B cell (primary cell): ENCODE results near the gene BAIAP2L1. TPM values are rescaled to one million over a fixed set of nuclear protein-coding genes. Genes with fewer than 3 reads are reported as not detected.

Experiments
- polyA plus RNA-seq: library from polyadenylated mRNA; depleted of rRNA; stranded (reverse); fragments of >200 nt; gene quantifications from 2 replicates; pipeline ENCODE4 v1.2.3, GENCODE V29; 2012
- total RNA-seq, 2 donors: library from RNA; stranded (reverse); fragments of 120-200 nt in 1 of 2; gene quantifications; 1 replicate in 1 of 2; 2 replicates in 1 of 2; pipeline versions ENCODE4 v1.2.3 to v1.2.4, GENCODE V29; 2013 to 2022

BAIAP2L1 gene
- total and polyA plus RNA-seq, 2 donors (not counting 1 experiment from before 2014, with no cell fraction given) = 1.5 to 3.7 TPM

Other genes with a start within 250 kb of the BAIAP2L1 start
- gene BHLHA15, start 189.7 kb downstream of the BAIAP2L1 start, total RNA-seq = 0.74 and 0.92 TPM in 2 replicates
- 0.66 and 2.2 TPM in 2 replicates for gene BHLHA15, start 189.7 kb downstream of the BAIAP2L1 start, polyA plus RNA-seq
- gene TECPR1, start 148.9 kb downstream of the BAIAP2L1 start, total RNA-seq = 52.2 and 66.4 TPM in 2 replicates
- gene TECPR1, start 148.9 kb downstream of the BAIAP2L1 start, polyA plus RNA-seq = 20.9 and 23.7 TPM in 2 replicates
- gene BRI3, start 119.4 kb downstream of the BAIAP2L1 start, total RNA-seq = 78.8 and 86.7 TPM in 2 replicates
- gene BRI3, start 119.4 kb downstream of the BAIAP2L1 start, polyA plus RNA-seq = 21.6 and 40.3 TPM in 2 replicates
- not detected in 2 replicates for gene NPTX2, start 216.2 kb upstream of the BAIAP2L1 start, total RNA-seq
- gene NPTX2, start 216.2 kb upstream of the BAIAP2L1 start, polyA plus RNA-seq = 0.07 TPM in 1 of 2 replicates, not detected in the other